HCT116 (cell line): Measurements from ENCODE around the gene B4GALNT4.

Source experiments
- CEBPB ChIP-seq: IDR thresholded peaks from 2 replicates; pipeline ENCODE4 v1.6.1; 2012; ENCODE audit warnings: low read depth
- CTCF ChIP-seq, 3 experiments: fragments of 200-600 bp in 1 of 3; sonication (generic) in 1 of 3; IDR thresholded peaks in 2 of 3; conservative IDR thresholded peaks in 1 of 3; 2 replicates each; pipeline ENCODE4 v1.5.1; 2012 to 2017; ENCODE audit warnings: low read depth in 2 of 3, low read length in 2 of 3, antibody characterized with exemption in 1 of 3, borderline replicate concordance in 1 of 3, control low read depth in 1 of 3, mild to moderate bottlenecking in 1 of 3, mixed read lengths in 1 of 3, mixed run types in 1 of 3, moderate library complexity in 1 of 3; ENCODE audit not compliant: insufficient read depth in 1 of 3
- ZFX ChIP-seq: fragments of 450-650 bp; IDR thresholded peaks from 2 replicates; pipeline ENCODE4 v1.6.1; 2017

GRCh38 chr11:339963-340362 lies 29.3 kb upstream of the B4GALNT4 start:
- no peak for TF ChIP-seq CTCF (IDR thresholded peaks at IDR 0.05 in 2 of 3, conservative IDR thresholded peaks at IDR 0.05 in 1 of 3; ENCODE audit: borderline replicate concordance in 1 of 3, insufficient read depth in 1 of 3, low read depth in 2 of 3, low read length in 2 of 3)
- no peak for TF ChIP-seq CEBPB
- TF ChIP-seq ZFX = no peak
